MM.1S (cell line): ENCODE measurements around the gene RBFOX1.

Experiments used
- CTCF ChIP-seq: fragments of 300-600 bp; sonication (generic); IDR thresholded peaks from 2 replicates; pipeline ENCODE4 v1.5.1; 2016; ENCODE audit warnings: antibody characterized with exemption, low read length, mixed read lengths
- EZH2 ChIP-seq: fragments of 300-600 bp; sonication (generic); optimal IDR thresholded peaks from 2 replicates; pipeline ENCODE3; 2017; ENCODE audit warnings: low read depth, mild to moderate bottlenecking, antibody characterized with exemption, low read length, mixed read lengths
- EZH2phosphoT487 ChIP-seq: fragments of 300-600 bp; sonication (generic); IDR thresholded peaks from 2 replicates; pipeline ENCODE4 v1.6.1; 2018; ENCODE audit warnings: antibody characterized with exemption, low read length

- TF ChIP-seq CTCF = no peak
- TF ChIP-seq EZH2 = no peak
- TF ChIP-seq EZH2phosphoT487 = no peak
Measured at GRCh38 chr16:7342598-7342997, 10.0 kb downstream of the RBFOX1 start.
